DOHH2 (cell line): ENCODE data around the gene PLCB4.

Experiments
- H3F3A ChIP-seq: fragments of 200-600 bp; sonication (generic), shearing (Covaris generic); 2 replicates; pipeline ENCODE4 v1.6.0; 2016; ENCODE audit warnings: antibody characterized with exemption, mild to moderate bottlenecking; ENCODE audit not compliant: control insufficient read depth, insufficient read depth
- H3K27ac ChIP-seq: fragments of 200-600 bp; sonication (generic); 2 replicates; pipeline ENCODE4 v1.5.1; 2014; ENCODE audit warnings: low read depth, mild to moderate bottlenecking, low read length, moderate library complexity
- H3K27me3 ChIP-seq: fragments of 200-600 bp; sonication (generic); 2 replicates; pipeline ENCODE4 v1.6.1; 2014; ENCODE audit warnings: mild to moderate bottlenecking, low read length, mixed read lengths; ENCODE audit not compliant: control insufficient read depth
- H3K36me3 ChIP-seq: fragments of 200-600 bp; sonication (generic); 2 replicates; pipeline ENCODE4 v1.6.1; 2014; ENCODE audit warnings: mild to moderate bottlenecking, low read length, moderate library complexity, mixed read lengths; ENCODE audit not compliant: control insufficient read depth
- H3K4me1 ChIP-seq: fragments of 200-600 bp; sonication (generic); 2 replicates; pipeline ENCODE4 v1.6.1; 2014; ENCODE audit warnings: mild to moderate bottlenecking, low read length, mixed read lengths; ENCODE audit not compliant: control insufficient read depth
- H3K4me2 ChIP-seq: fragments of 200-600 bp; sonication (generic); 2 replicates; pipeline ENCODE4 v1.6.0; 2014; ENCODE audit warnings: mild to moderate bottlenecking, low read length, moderate library complexity
- H3K4me3 ChIP-seq: fragments of 200-600 bp; sonication (generic); 2 replicates; pipeline ENCODE4 v1.5.1; 2014; ENCODE audit warnings: mild to moderate bottlenecking, low read length, mixed read lengths
- H3K79me2 ChIP-seq: fragments of 200-600 bp; sonication (generic); 2 replicates; pipeline ENCODE4 v1.6.1; 2014; ENCODE audit warnings: mild to moderate bottlenecking, low read length, mixed read lengths; ENCODE audit not compliant: control insufficient read depth
- H3K9me2 ChIP-seq: fragments of 200-600 bp; sonication (generic); replicated peaks from 2 replicates; pipeline ENCODE4 v1.6.1; 2014; ENCODE audit warnings: mild to moderate bottlenecking, low read length, mixed read lengths; ENCODE audit not compliant: control insufficient read depth
- H3K9me3 ChIP-seq: fragments of 200-600 bp; sonication (generic); 2 replicates; pipeline ENCODE4 v1.6.1; 2014; ENCODE audit warnings: antibody characterized with exemption, low read length, mixed read lengths; ENCODE audit not compliant: control insufficient read depth, insufficient read depth
- H4K20me1 ChIP-seq: fragments of 200-600 bp; sonication (generic); 2 replicates; pipeline ENCODE4 v1.6.0; 2014; ENCODE audit warnings: low read depth, mild to moderate bottlenecking, antibody characterized with exemption, low read length, moderate library complexity; ENCODE audit not compliant: control insufficient read depth, insufficient read depth
- CTCF ChIP-seq: fragments of 200-600 bp; sonication (generic); IDR thresholded peaks from one replicate; pipeline ENCODE4 v1.5.1; 2014; ENCODE audit warnings: antibody characterized with exemption, mild to moderate bottlenecking, low read depth, low read length; ENCODE audit not compliant: poor library complexity, severe bottlenecking
- EZH2phosphoT487 ChIP-seq: fragments of 200-600 bp; sonication (generic); IDR thresholded peaks from 2 replicates; pipeline ENCODE4 v1.6.1; 2017; ENCODE audit warnings: borderline replicate concordance, mild to moderate bottlenecking, antibody characterized with exemption, low read length, moderate library complexity, mixed read lengths

PLCB4 gene

GRCh38 chr20:9460518-9460917 lies 391.6 kb downstream of the PLCB4 start:
- no peaks in the 10 kb centered on the region for H3K9me2 ChIP-seq
- TF ChIP-seq CTCF, result no peak
- no peak for TF ChIP-seq EZH2phosphoT487
- H3K36me3 ChIP-seq, result no peaks in the 10 kb centered on the region
- no peak overlapping the region for H3K4me3 ChIP-seq
- no peaks in the 10 kb centered on the region for H3K9me3 ChIP-seq
- H3K27me3 ChIP-seq, result no peaks in the 10 kb centered on the region
- no peak overlapping the region for H3K4me2 ChIP-seq
- H3F3A ChIP-seq, result no peaks in the 10 kb centered on the region
- no peaks in the 10 kb centered on the region for H4K20me1 ChIP-seq
- H3K79me2 ChIP-seq, result no peaks in the 10 kb centered on the region
- no peak overlapping the region for H3K27ac ChIP-seq
- H3K4me1 ChIP-seq, result no peaks in the 10 kb centered on the region

GRCh38 chr20:9467995-9468394 lies 399.1 kb downstream of the PLCB4 start:
- Histone ChIP-seq H4K20me1 (no peaks in the 10 kb centered on the region), H3K27ac (no peak overlapping the region), H3F3A (no peaks in the 10 kb centered on the region), H3K4me3 (no peak overlapping the region), H3K36me3 (no peaks in the 10 kb centered on the region), H3K9me3 (no peaks in the 10 kb centered on the region), H3K9me2 (no peaks in the 10 kb centered on the region), H3K79me2 (no peaks in the 10 kb centered on the region), H3K4me2 (no peak overlapping the region), H3K27me3 (no peaks in the 10 kb centered on the region), H3K4me1 (no peaks in the 10 kb centered on the region)
- TF ChIP-seq EZH2phosphoT487 (no peak), CTCF (peak; percentile 61)

GRCh38 chr20:9474835-9475415 lies 406.0 kb downstream of the PLCB4 start:
- no peak overlapping the region for H3K4me3 ChIP-seq
- H3F3A ChIP-seq, result no peaks in the 10 kb centered on the region
- no peaks in the 10 kb centered on the region for H3K9me3 ChIP-seq
- no peaks in the 10 kb centered on the region for H3K4me1 ChIP-seq
- no peak overlapping the region for H3K4me2 ChIP-seq
- H3K79me2 ChIP-seq, result no peaks in the 10 kb centered on the region
- H4K20me1 ChIP-seq, result no peaks in the 10 kb centered on the region
- H3K36me3 ChIP-seq, result no peaks in the 10 kb centered on the region
- TF ChIP-seq EZH2phosphoT487 (no peak), CTCF (no peak)
- no peaks in the 10 kb centered on the region for H3K9me2 ChIP-seq
- no peak overlapping the region for H3K27ac ChIP-seq
- no peaks in the 10 kb centered on the region for H3K27me3 ChIP-seq
